ENCODE measurements around the gene ADGRE2. TPM values are rescaled to one million over a fixed set of nuclear protein-coding genes. Genes with fewer than 3 reads are reported as not detected.

ADGRE2 gene
- polyA plus RNA-seq, 3 donors: 0.32 to 0.40 (median 0.40) TPM

GRCh38 chr19:14748601-14749000, 29.8 kb downstream of the ADGRE2 start:
- DNase-seq (ENCODE audit: low read depth in 3 of 3, low spot score in 2 of 3): no peak

- DNase-seq (ENCODE audit: low read depth in 3 of 3, low spot score in 2 of 3): no peak
These were observed 31.5 kb downstream of the ADGRE2 start for GRCh38 chr19:14746886-14747285.

- DNase-seq (ENCODE audit: low read depth in 3 of 3, low spot score in 2 of 3): no peak
These were observed 42.4 kb downstream of the ADGRE2 start for GRCh38 chr19:14735915-14736314.

- no peak for DNase-seq (ENCODE audit: low read depth in 3 of 3, low spot score in 2 of 3)
These were observed 44.8 kb downstream of the ADGRE2 start for GRCh38 chr19:14733574-14733973.

- no peak for DNase-seq (ENCODE audit: low read depth in 3 of 3, low spot score in 2 of 3)
These were observed 45.9 kb downstream of the ADGRE2 start for GRCh38 chr19:14732510-14732909.

- no peak for DNase-seq (ENCODE audit: low read depth in 3 of 3, low spot score in 2 of 3)
These were observed 47.2 kb downstream of the ADGRE2 start for GRCh38 chr19:14731200-14731599.

- no peak for DNase-seq (ENCODE audit: low read depth in 3 of 3, low spot score in 2 of 3)
These were observed 49.8 kb downstream of the ADGRE2 start for GRCh38 chr19:14728595-14728994.

GRCh38 chr19:14722127-14722526, 56.2 kb downstream of the ADGRE2 start:
- no peak for DNase-seq (ENCODE audit: low read depth in 3 of 3, low spot score in 2 of 3)

- no peak for DNase-seq (ENCODE audit: low read depth in 3 of 3, low spot score in 2 of 3)
These were observed 59.2 kb downstream of the ADGRE2 start for GRCh38 chr19:14719162-14719561.

GRCh38 chr19:14718522-14719116, 59.7 kb downstream of the ADGRE2 start:
- no peak for DNase-seq (ENCODE audit: low read depth in 3 of 3, low spot score in 2 of 3)

- no peak for DNase-seq (ENCODE audit: low read depth in 3 of 3, low spot score in 2 of 3)
These were observed 62.5 kb downstream of the ADGRE2 start for GRCh38 chr19:14715841-14716240.

GRCh38 chr19:14704450-14704849, 73.9 kb downstream of the ADGRE2 start:
- DNase-seq (ENCODE audit: low read depth in 3 of 3, low spot score in 2 of 3): no peak

- no peak for DNase-seq (ENCODE audit: low read depth in 3 of 3, low spot score in 2 of 3)
These were observed 74.5 kb downstream of the ADGRE2 start for GRCh38 chr19:14703833-14704232.

- no peak for DNase-seq (ENCODE audit: low read depth in 3 of 3, low spot score in 2 of 3)
These were observed 77.5 kb downstream of the ADGRE2 start for GRCh38 chr19:14700711-14701375.

GRCh38 chr19:14699641-14700040, 78.7 kb downstream of the ADGRE2 start:
- no peak for DNase-seq (ENCODE audit: low read depth in 3 of 3, low spot score in 2 of 3)

GRCh38 chr19:14695471-14695870, 82.9 kb downstream of the ADGRE2 start:
- no peak for DNase-seq (ENCODE audit: low read depth in 3 of 3, low spot score in 2 of 3)

GRCh38 chr19:14694641-14695266, 83.6 kb downstream of the ADGRE2 start:
- no peak for DNase-seq (ENCODE audit: low read depth in 3 of 3, low spot score in 2 of 3)

GRCh38 chr19:14689598-14690503, 88.5 kb downstream of the ADGRE2 start, which contains the start of gene ZNF333:
Gene ZNF333, plus strand, starts transcription at chr19:14690048. Its CDS starts 3,444 bp downstream, at chr19:14693492.
- DNase-seq (ENCODE audit: low read depth in 3 of 3, low spot score in 2 of 3): peak; percentile 78 to 83 (median 80)

- no peak for DNase-seq (ENCODE audit: low read depth in 3 of 3, low spot score in 2 of 3)
These were observed 91.9 kb downstream of the ADGRE2 start for GRCh38 chr19:14686411-14686810.

GRCh38 chr19:14683439-14683838, 94.9 kb downstream of the ADGRE2 start:
- DNase-seq (ENCODE audit: low read depth in 3 of 3, low spot score in 2 of 3): no peak

All from right renal cortex interstitium (tissue), 3 donors.